RWPE2 (cell line): ENCODE results near the gene CCDC122.

ENCODE experiments used
- ATAC-seq: fragments of 200-7000 bp; cut with Tn5 transposase; 3 replicates; pipeline ENCODE4 v1.9.1; 2021; ENCODE audit warnings: low read depth
- DNase-seq: peaks from one replicate; pipeline ENCODE4 v3.0.0-alpha.2; 2020; ENCODE audit warnings: low spot score
- H3K27ac ChIP-seq: fragments of 450-650 bp; 2 replicates; pipeline ENCODE4 v1.5.1; 2017; ENCODE audit warnings: mild to moderate bottlenecking; ENCODE audit not compliant: poor library complexity, severe bottlenecking
- H3K27me3 ChIP-seq: fragments of 250-450 bp; sonication (Bioruptor Pico); 2 replicates; pipeline ENCODE4 v1.5.1; 2021; ENCODE audit warnings: mild to moderate bottlenecking, moderate library complexity; ENCODE audit not compliant: insufficient read depth, poor library complexity, severe bottlenecking
- H3K36me3 ChIP-seq: fragments of 250-450 bp; sonication (Bioruptor Pico); 2 replicates; pipeline ENCODE4 v1.5.1; 2020; ENCODE audit warnings: low read depth, mild to moderate bottlenecking, moderate library complexity
- H3K4me1 ChIP-seq: fragments of 250-450 bp; sonication (Bioruptor Pico); 2 replicates; pipeline ENCODE4 v1.5.1; 2021; ENCODE audit warnings: mild to moderate bottlenecking, moderate library complexity; ENCODE audit not compliant: insufficient read depth, poor library complexity, severe bottlenecking
- H3K4me3 ChIP-seq: fragments of 250-450 bp; sonication (Bioruptor Pico); 2 replicates; pipeline ENCODE4 v1.5.1; 2021; ENCODE audit warnings: mild to moderate bottlenecking, moderate library complexity; ENCODE audit not compliant: severe bottlenecking
- H3K9me3 ChIP-seq: fragments of 250-450 bp; sonication (Bioruptor Pico); 2 replicates; pipeline ENCODE4 v1.5.1; 2021; ENCODE audit warnings: mild to moderate bottlenecking, moderate library complexity; ENCODE audit not compliant: severe bottlenecking
- TF ChIP-seq, protein P1 (sequence below): fragments of 450-650 bp; IDR thresholded peaks from one replicate; pipeline ENCODE4 v1.5.1; 2017; ENCODE audit warnings: mild to moderate bottlenecking, moderate library complexity; ENCODE audit not compliant: poor library complexity, severe bottlenecking

CCDC122 gene

GRCh38 chr13:43786472-43786765, 93.1 kb downstream of the CCDC122 start:
- Histone ChIP-seq H3K27ac (no peak overlapping the region), H3K36me3 (no peaks in the 10 kb centered on the region), H3K4me1 (peaks cover 6% of the 10 kb centered on the region), H3K4me3 (peak overlapping the region; percentile 39), H3K27me3 (no peaks in the 10 kb centered on the region), H3K9me3 (no peaks in the 10 kb centered on the region)
- TF ChIP-seq, protein P1, sequence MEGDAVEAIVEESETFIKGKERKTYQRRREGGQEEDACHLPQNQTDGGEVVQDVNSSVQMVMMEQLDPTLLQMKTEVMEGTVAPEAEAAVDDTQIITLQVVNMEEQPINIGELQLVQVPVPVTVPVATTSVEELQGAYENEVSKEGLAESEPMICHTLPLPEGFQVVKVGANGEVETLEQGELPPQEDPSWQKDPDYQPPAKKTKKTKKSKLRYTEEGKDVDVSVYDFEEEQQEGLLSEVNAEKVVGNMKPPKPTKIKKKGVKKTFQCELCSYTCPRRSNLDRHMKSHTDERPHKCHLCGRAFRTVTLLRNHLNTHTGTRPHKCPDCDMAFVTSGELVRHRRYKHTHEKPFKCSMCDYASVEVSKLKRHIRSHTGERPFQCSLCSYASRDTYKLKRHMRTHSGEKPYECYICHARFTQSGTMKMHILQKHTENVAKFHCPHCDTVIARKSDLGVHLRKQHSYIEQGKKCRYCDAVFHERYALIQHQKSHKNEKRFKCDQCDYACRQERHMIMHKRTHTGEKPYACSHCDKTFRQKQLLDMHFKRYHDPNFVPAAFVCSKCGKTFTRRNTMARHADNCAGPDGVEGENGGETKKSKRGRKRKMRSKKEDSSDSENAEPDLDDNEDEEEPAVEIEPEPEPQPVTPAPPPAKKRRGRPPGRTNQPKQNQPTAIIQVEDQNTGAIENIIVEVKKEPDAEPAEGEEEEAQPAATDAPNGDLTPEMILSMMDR: no peak
- DNase-seq (no peak), ATAC-seq (peak; percentile 43; the same call in 2 of the 3 replicates)
